Endothelial cell of umbilical vein (primary cell): Measurements from ENCODE around the gene TBL3. TPM values are rescaled to one million over a fixed set of nuclear protein-coding genes. Genes with fewer than 3 reads are reported as not detected.

Experiments
- BruUV-seq: library from RNA; stranded (reverse); fragments of 400-500 nt; replicated peaks from 2 replicates; lab custom pipeline; 2021; lab: Mats Ljungman, UMichigan
- CTCF ChIA-PET: fragments of 300-600, 350-600 bp; sonication (Branson Sonifier 250); formaldehyde crosslinking; loops from one replicate; lab custom pipeline; 2021; ENCODE audit warnings: antibody characterized with exemption, inconsistent platforms; lab: Charles Lee
- POLR2A ChIA-PET: fragments of 300-600, 350-600 bp; sonication (Branson Sonifier 250); formaldehyde crosslinking; loops from one replicate; lab custom pipeline; 2021; ENCODE audit warnings: antibody characterized with exemption, inconsistent platforms; lab: Charles Lee
- DNase-seq: peaks from one replicate; pipeline ENCODE4 v3.0.0-alpha.2; 2011; ENCODE audit warnings: low read depth, low spot score
- FAIRE-seq: peaks from 2 replicates; lab custom pipeline; 2011; peaks lifted over from hg19 to GRCh38; lab: Jason Lieb, UNC
- H2AFZ ChIP-seq: 2 replicates; pipeline ENCODE4 v1.6.0; 2012; ENCODE audit warnings: low read depth, low read length, control low read depth, inconsistent platforms
- H3K27ac ChIP-seq: 2 replicates; pipeline ENCODE4 v1.5.1; 2011; ENCODE audit warnings: low read depth, mild to moderate bottlenecking, control low read depth, low read length, moderate library complexity; ENCODE audit not compliant: insufficient read depth
- H3K27me3 ChIP-seq, 2 experiments: 2 replicates each; pipeline versions ENCODE4 v1.6.0 to v1.6.1; 2011; ENCODE audit warnings: low read length in 2 of 2, mixed read lengths in 1 of 2; ENCODE audit not compliant: control insufficient read depth in 2 of 2, insufficient read depth in 2 of 2
- H3K36me3 ChIP-seq, 2 experiments: 2 replicates in 1 of 2; 3 replicates in 1 of 2; pipeline ENCODE4 v1.5.1; 2011; ENCODE audit warnings: low read length in 2 of 2, mild to moderate bottlenecking in 1 of 2, moderate library complexity in 1 of 2; ENCODE audit not compliant: control insufficient read depth in 2 of 2, insufficient read depth in 2 of 2; ENCODE audit errors: extremely low read depth in 1 of 2
- H3K4me1 ChIP-seq: 3 replicates; pipeline ENCODE4 v1.5.1; 2011; ENCODE audit warnings: mild to moderate bottlenecking, low read length; ENCODE audit not compliant: control insufficient read depth, insufficient read depth; ENCODE audit errors: extremely low read depth
- H3K4me2 ChIP-seq: 2 replicates; pipeline ENCODE4 v1.6.1; 2011; ENCODE audit warnings: low read length, control low read depth, mixed read lengths; ENCODE audit not compliant: insufficient read depth
- H3K4me3 ChIP-seq, 3 experiments: fragments of 200-600 bp in 1 of 3; sonication (generic), shearing (Covaris generic) in 1 of 3; replicated peaks in 1 of 3; 2 replicates each; pipeline ENCODE4 v1.5.1; 2011 to 2016; ENCODE audit warnings: control low read depth in 3 of 3, low read length in 3 of 3, mild to moderate bottlenecking in 2 of 3, inconsistent platforms in 1 of 3, low read depth in 1 of 3, moderate library complexity in 1 of 3; ENCODE audit not compliant: insufficient read depth in 1 of 3
- H3K79me2 ChIP-seq: 2 replicates; pipeline ENCODE4 v1.6.0; 2012; ENCODE audit warnings: low read length, inconsistent platforms; ENCODE audit not compliant: control insufficient read depth, insufficient read depth
- H3K9ac ChIP-seq: replicated peaks from 2 replicates; pipeline ENCODE3; 2011; ENCODE audit warnings: low read length, control low read depth; ENCODE audit not compliant: insufficient read depth; ENCODE audit errors: extremely low read depth
- H3K9me1 ChIP-seq: replicated peaks from 3 replicates; pipeline ENCODE4 v1.6.0; 2011; ENCODE audit warnings: mild to moderate bottlenecking, low read length; ENCODE audit not compliant: control insufficient read depth, insufficient read depth; ENCODE audit errors: extremely low read depth
- H3K9me3 ChIP-seq: replicated peaks from 2 replicates; pipeline ENCODE4 v1.5.1; 2012; ENCODE audit warnings: low read length, inconsistent platforms; ENCODE audit not compliant: control insufficient read depth, insufficient read depth
- H4K20me1 ChIP-seq: replicated peaks from 2 replicates; pipeline ENCODE3; 2011; ENCODE audit warnings: mild to moderate bottlenecking, low read length; ENCODE audit not compliant: control insufficient read depth, insufficient read depth; ENCODE audit errors: extremely low read depth
- CTCF ChIP-seq, 2 donors: IDR thresholded peaks; 1 replicate in 1 of 2; 2 replicates in 1 of 2; pipeline ENCODE4 v1.5.1; 2011; ENCODE audit warnings: low read length in 2 of 2, mild to moderate bottlenecking in 2 of 2, moderate library complexity in 2 of 2, control low read depth in 1 of 2, inconsistent platforms in 1 of 2, low read depth in 1 of 2; ENCODE audit not compliant: insufficient read depth in 1 of 2; ENCODE audit errors: extremely low read depth in 1 of 2
- EZH2 ChIP-seq: IDR thresholded peaks from 2 replicates; pipeline ENCODE4 v1.6.1; 2012; ENCODE audit warnings: borderline replicate concordance, low read depth, mild to moderate bottlenecking, moderate library complexity, low read length, inconsistent platforms; ENCODE audit not compliant: severe bottlenecking
- FOS ChIP-seq: IDR thresholded peaks from 2 replicates; pipeline ENCODE4 v1.6.1; 2011; ENCODE audit warnings: mild to moderate bottlenecking, low read length, moderate library complexity, borderline replicate concordance; ENCODE audit not compliant: insufficient read depth
- GATA2 ChIP-seq: IDR thresholded peaks from 2 replicates; pipeline ENCODE4 v1.7.0; 2011; ENCODE audit warnings: low read depth, mild to moderate bottlenecking, moderate library complexity, mixed read lengths, low read length; ENCODE audit not compliant: insufficient read length, insufficient read depth
- JUN ChIP-seq: IDR thresholded peaks from 2 replicates; pipeline ENCODE4 v1.6.1; 2011; ENCODE audit warnings: borderline replicate concordance, low read depth; ENCODE audit not compliant: insufficient read length, insufficient read depth
- MYC ChIP-seq: IDR thresholded peaks from one replicate; pipeline ENCODE4 v1.6.1; 2011; ENCODE audit warnings: mild to moderate bottlenecking, low read depth, low read length
- POLR2A ChIP-seq: IDR thresholded peaks from 2 replicates; pipeline ENCODE4 v1.6.1; 2012; ENCODE audit warnings: low read depth, mild to moderate bottlenecking, control low read depth, low read length
- POLR2AphosphoS5 ChIP-seq: IDR thresholded peaks from 2 replicates; pipeline ENCODE4 v1.6.1; 2012; ENCODE audit warnings: low read depth, mild to moderate bottlenecking, control low read depth, low read length, moderate library complexity; ENCODE audit not compliant: insufficient read depth
- dilution Hi-C: fragments of 300-500 bp; cut with MboI; formaldehyde crosslinking; loops from one replicate; pipeline ENCODE4 v1.15.0; 2019; ENCODE audit warnings: low sequenced_read_pairs; ENCODE audit not compliant: extremely low pct_ligation_motif_present
- intact Hi-C: fragments of 100-400 bp; cut with micrococcal nuclease; formaldehyde crosslinking; loops from one replicate; pipeline ENCODE4 v1.10.0; 2022
- polyA plus RNA-seq, 4 experiments: library from polyadenylated mRNA; depleted of rRNA in 3 of 4; stranded (reverse) in 3 of 4; unstranded in 1 of 4; fragments of >200 nt; gene quantifications; 2 replicates each; pipeline versions ENCODE4 v1.2.1 to v1.2.3, GENCODE V29; 2011 to 2012; ENCODE audit warnings: missing spikeins in 1 of 4
- total RNA-seq: library from RNA; stranded (reverse); gene quantifications from 2 replicates; pipeline ENCODE4 v1.2.3, GENCODE V29; 2021
- TF ChIP-seq, protein P1 (sequence below): IDR thresholded peaks from 2 replicates; pipeline ENCODE4 v1.6.1; 2011; ENCODE audit not compliant: insufficient read depth, insufficient read length

Gene TBL3
- total and polyA plus RNA-seq, 2 donors (not counting 3 experiments of a cell fraction or from before 2014, with no cell fraction given) = 42.2 to 77.1 TPM

GRCh38 chr16:2002406-2003230, 30.8 kb downstream of the TBL3 start:
- Histone ChIP-seq H3K9me3 (no peaks in the 10 kb centered on the region), H3K9me1 (no peaks in the 10 kb centered on the region), H3K79me2 (peaks cover 50% of the 10 kb centered on the region), H3K9ac (no peak overlapping the region), H3K27me3 (no peaks in the 10 kb centered on the region), H3K36me3 (peaks cover 0 to 50% of the 10 kb centered on the region in 2 experiments), H4K20me1 (no peaks in the 10 kb centered on the region), H3K4me3 (no peak overlapping the region), H3K4me2 (no peak overlapping the region), H3K27ac (no peak overlapping the region), H3K4me1 (peaks cover 31% of the 10 kb centered on the region), H2AFZ (no peak overlapping the region)
- intact Hi-C loops = no loop called here
- ChIA-PET CTCF (interaction anchor here (0.6 to 4.0 kb wide), 7 partner anchors 10 to 153 kb away, joined by 3 to 85 read pairs (median 9); partner anchors contain the start of genes GFER and TRAF7), POLR2A (interaction anchor here (1.9 kb wide), 1 partner anchor 152 kb away, joined by 21 read pairs; the partner anchor contains the start of gene TRAF7)
- no peak for DNase-seq
- dilution Hi-C loops = no loop called here
- FAIRE-seq = no peak
- TF ChIP-seq JUN (no peak), FOS (no peak), POLR2A (no peak), GATA2 (no peak), MYC (no peak), POLR2AphosphoS5 (no peak), EZH2 (no peak), CTCF (IDR thresholded peaks at IDR 0.05; ENCODE audit: extremely low read depth in 1 of 2, insufficient read depth in 1 of 2, low read depth in 1 of 2, low read length in 2 of 2) (no peak)
- TF ChIP-seq, protein P1, sequence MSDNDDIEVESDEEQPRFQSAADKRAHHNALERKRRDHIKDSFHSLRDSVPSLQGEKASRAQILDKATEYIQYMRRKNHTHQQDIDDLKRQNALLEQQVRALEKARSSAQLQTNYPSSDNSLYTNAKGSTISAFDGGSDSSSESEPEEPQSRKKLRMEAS = no peak
- BruUV-seq = no TSS peak
